HEK293T (cell line): ENCODE results near the gene CLEC2A.

Source experiments
- CTCF ChIA-PET: fragments of 350-600 bp; formaldehyde crosslinking; extraction: SDS; loops from one replicate; lab custom pipeline; 2021; ENCODE audit warnings: antibody characterized with exemption, inconsistent platforms; lab: Yijun Ruan, JAX
- POLR2A ChIA-PET: fragments of 350-600 bp; formaldehyde crosslinking; extraction: SDS; loops from one replicate; lab custom pipeline; 2020; ENCODE audit warnings: antibody characterized with exemption, inconsistent platforms; lab: Yijun Ruan, JAX
- DNase-seq: peaks from one replicate; pipeline ENCODE4 v3.0.0; 2012; ENCODE audit warnings: mixed read lengths; ENCODE audit errors: extremely low spot score
- ARNT ChIP-seq: fragments of 450-650 bp; IDR thresholded peaks from 2 replicates; pipeline ENCODE4 v1.6.1; 2017; ENCODE audit warnings: mild to moderate bottlenecking
- BHLHE40 ChIP-seq: fragments of 450-650 bp; IDR thresholded peaks from 2 replicates; pipeline ENCODE4 v1.6.1; 2016; ENCODE audit warnings: mild to moderate bottlenecking, moderate library complexity, borderline replicate concordance
- CTBP1 ChIP-seq: fragments of 450-650 bp; IDR thresholded peaks from 2 replicates; pipeline ENCODE4 v1.6.1; 2016; ENCODE audit warnings: borderline replicate concordance
- ELF4 ChIP-seq: fragments of 450-650 bp; IDR thresholded peaks from 2 replicates; pipeline ENCODE4 v1.6.1; 2017; ENCODE audit warnings: antibody characterized with exemption
- FOXA1 ChIP-seq: fragments of 450-650 bp; IDR thresholded peaks from 2 replicates; pipeline ENCODE4 v1.6.1; 2016; ENCODE audit warnings: mild to moderate bottlenecking
- FOXK2 ChIP-seq: fragments of 450-650 bp; IDR thresholded peaks from 2 replicates; pipeline ENCODE4 v1.6.1; 2016; ENCODE audit warnings: mild to moderate bottlenecking
- FOXM1 ChIP-seq: fragments of 450-650 bp; IDR thresholded peaks from 2 replicates; pipeline ENCODE4 v1.6.1; 2017; ENCODE audit warnings: mild to moderate bottlenecking, borderline replicate concordance
- HDGF ChIP-seq: fragments of 450-650 bp; IDR thresholded peaks from 2 replicates; pipeline ENCODE4 v1.6.1; 2017; ENCODE audit warnings: antibody characterized with exemption, borderline replicate concordance
- L3MBTL2 ChIP-seq: fragments of 450-650 bp; conservative IDR thresholded peaks from 2 replicates; pipeline ENCODE4 v1.6.1; 2016; ENCODE audit warnings: mild to moderate bottlenecking
- LEF1 ChIP-seq: fragments of 450-650 bp; IDR thresholded peaks from 2 replicates; pipeline ENCODE4 v1.6.1; 2017; ENCODE audit warnings: mild to moderate bottlenecking, borderline replicate concordance
- NFRKB ChIP-seq: fragments of 450-650 bp; IDR thresholded peaks from 2 replicates; pipeline ENCODE4 v1.6.1; 2016; ENCODE audit warnings: mild to moderate bottlenecking, moderate library complexity
- SP1 ChIP-seq: fragments of 450-650 bp; IDR thresholded peaks from 2 replicates; pipeline ENCODE4 v1.6.1; 2017
- SUZ12 ChIP-seq: fragments of 450-650 bp; IDR thresholded peaks from 2 replicates; pipeline ENCODE4 v1.6.1; 2016; ENCODE audit warnings: mild to moderate bottlenecking
- TARDBP ChIP-seq: fragments of 450-650 bp; IDR thresholded peaks from 2 replicates; pipeline ENCODE4 v1.6.1; 2016
- ZNF384 ChIP-seq: fragments of 450-650 bp; IDR thresholded peaks from 2 replicates; pipeline ENCODE4 v1.6.1; 2016
- TF ChIP-seq, protein P1 (sequence below): fragments of 450-650 bp; IDR thresholded peaks from 2 replicates; pipeline ENCODE4 v1.6.1; 2016

Gene CLEC2A

DNA sequence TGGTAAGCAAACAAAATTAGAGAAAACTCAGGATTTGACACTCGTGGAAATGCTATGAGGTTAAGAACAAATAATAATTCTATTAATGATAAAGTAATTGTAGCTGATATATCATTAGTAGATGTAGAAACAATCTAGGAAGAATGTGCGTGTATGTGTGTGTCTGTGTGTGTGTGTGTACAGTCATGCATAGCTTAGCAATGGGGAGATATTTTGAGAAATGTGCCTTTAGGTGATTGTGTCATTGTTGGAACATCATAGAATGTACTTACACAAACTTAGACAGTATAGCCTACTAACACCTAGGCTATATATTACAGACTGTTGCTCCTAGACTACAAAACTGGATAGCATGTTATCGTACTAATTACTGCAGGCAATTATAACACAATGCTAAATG lies 5.3 kb downstream of the CLEC2A start:
- ChIA-PET POLR2A (no interaction called here), CTCF (interaction anchor here (0.7 to 1.7 kb wide), 3 partner anchors 113 to 177 kb away, joined by 3 to 6 read pairs (median 3); no protein-coding TSS in a partner anchor)
- DNase-seq: no peak
- TF ChIP-seq BHLHE40: no peak
- no peak for TF ChIP-seq ARNT
- TF ChIP-seq TARDBP: no peak
- TF ChIP-seq LEF1: no peak
- no peak for TF ChIP-seq ZNF384
- TF ChIP-seq HDGF: no peak
- no peak for TF ChIP-seq SUZ12
- no peak for TF ChIP-seq SP1
- no peak for TF ChIP-seq NFRKB
- TF ChIP-seq FOXM1: no peak
- TF ChIP-seq, protein P1, sequence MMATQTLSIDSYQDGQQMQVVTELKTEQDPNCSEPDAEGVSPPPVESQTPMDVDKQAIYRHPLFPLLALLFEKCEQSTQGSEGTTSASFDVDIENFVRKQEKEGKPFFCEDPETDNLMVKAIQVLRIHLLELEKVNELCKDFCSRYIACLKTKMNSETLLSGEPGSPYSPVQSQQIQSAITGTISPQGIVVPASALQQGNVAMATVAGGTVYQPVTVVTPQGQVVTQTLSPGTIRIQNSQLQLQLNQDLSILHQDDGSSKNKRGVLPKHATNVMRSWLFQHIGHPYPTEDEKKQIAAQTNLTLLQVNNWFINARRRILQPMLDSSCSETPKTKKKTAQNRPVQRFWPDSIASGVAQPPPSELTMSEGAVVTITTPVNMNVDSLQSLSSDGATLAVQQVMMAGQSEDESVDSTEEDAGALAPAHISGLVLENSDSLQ: no peak

DNA sequence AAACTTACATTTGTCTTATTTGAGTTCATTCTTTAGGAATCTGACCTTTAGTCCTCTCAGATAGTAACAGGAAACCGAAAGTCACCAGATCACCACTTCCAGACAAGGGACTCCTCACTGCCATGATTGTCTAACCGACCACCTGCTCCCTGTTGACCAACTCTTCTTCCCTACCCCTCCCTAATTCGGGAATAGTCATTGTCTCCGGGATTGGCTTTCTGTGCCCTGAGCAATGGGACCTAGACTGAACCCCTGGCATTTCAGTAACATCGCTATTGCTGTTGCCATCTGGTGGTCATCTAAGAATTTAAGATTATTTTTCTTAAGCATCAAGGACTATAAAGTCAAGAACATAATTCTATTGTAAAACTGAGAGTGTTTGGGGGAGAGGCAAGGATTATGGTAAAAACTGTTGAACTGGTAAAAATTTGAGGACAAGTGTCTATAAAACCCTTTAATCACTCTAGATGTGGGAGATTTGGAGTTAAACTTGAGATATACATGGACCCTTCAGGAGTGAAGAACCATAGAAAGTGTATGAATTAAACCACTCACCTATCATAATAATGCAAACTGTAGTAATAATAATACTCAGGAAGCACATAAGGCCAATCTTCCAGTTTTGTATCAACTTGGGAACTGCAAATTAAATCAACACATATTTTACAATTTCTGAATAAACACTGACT lies 6.3 kb downstream of the CLEC2A start:
- no peak for TF ChIP-seq FOXK2
- no peak for TF ChIP-seq CTBP1
- no peak for TF ChIP-seq NFRKB
- TF ChIP-seq FOXM1: no peak
- TF ChIP-seq, protein P1: no peak
- TF ChIP-seq BHLHE40: no peak
- no peak for TF ChIP-seq TARDBP
- no peak for TF ChIP-seq HDGF
- TF ChIP-seq SUZ12: no peak
- ChIA-PET CTCF (interaction anchor here (0.6 to 0.7 kb wide), 2 partner anchors 117 to 750 kb away, joined by 3 to 4 read pairs; no protein-coding TSS in a partner anchor), POLR2A (no interaction called here)
- DNase-seq: peak; percentile 32

DNA sequence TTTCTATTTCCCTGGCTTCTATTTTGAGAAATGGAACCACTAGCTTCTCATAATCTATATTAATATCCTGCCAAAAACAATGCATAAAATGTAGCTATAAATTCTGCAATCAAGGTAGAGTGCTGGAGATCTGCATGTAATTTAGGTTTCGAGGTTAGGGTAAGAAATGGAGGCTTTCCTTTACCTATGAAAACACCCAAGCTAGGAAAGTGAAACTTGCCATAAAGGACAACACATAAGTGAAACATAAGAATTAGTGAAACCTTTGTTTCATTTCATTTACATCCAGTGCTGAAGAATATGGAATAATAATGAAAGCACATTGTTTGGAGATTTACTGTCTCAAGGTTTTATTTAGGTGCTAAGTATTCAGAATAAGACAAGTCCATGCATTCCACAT lies 9.7 kb downstream of the CLEC2A start:
- TF ChIP-seq CTBP1 (no peak), FOXK2 (no peak), NFRKB (no peak), LEF1 (no peak)
- ChIA-PET POLR2A (no interaction called here), CTCF (no interaction called here)
- DNase-seq: no peak

DNA sequence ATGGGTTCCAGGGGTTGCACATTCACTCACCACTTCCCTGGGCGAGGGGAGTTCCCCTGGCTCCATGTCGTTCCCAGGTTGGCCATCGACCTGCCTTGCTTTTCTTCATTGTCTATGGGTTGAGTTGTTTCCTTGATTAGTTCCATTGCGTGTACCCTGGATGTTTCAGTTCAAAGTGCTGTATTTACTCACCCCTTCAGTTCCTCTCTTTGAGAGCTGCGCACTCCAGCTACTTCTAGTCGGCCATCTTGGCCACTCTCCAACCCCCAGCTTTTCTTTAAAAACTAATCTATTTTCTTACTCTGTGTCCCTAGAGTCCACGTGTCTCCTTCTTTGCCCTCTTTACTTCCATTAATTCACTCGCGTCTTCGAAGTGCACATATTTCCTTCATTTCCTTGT lies 11.7 kb downstream of the CLEC2A start:
- CTCF ChIA-PET: interaction anchor here (1.5 kb wide), 1 partner anchor 105 kb away, joined by 3 read pairs; no protein-coding TSS in a partner anchor
- POLR2A ChIA-PET: no interaction called here
- TF ChIP-seq FOXA1 (no peak), ZNF384 (no peak), TARDBP (no peak), HDGF (no peak), ARNT (no peak), SP1 (no peak), CTBP1 (no peak), FOXM1 (no peak), FOXK2 (no peak), ELF4 (no peak), NFRKB (no peak), BHLHE40 (no peak), SUZ12 (no peak), LEF1 (no peak), L3MBTL2 (no peak)
- TF ChIP-seq, protein P1: no peak
- no peak for DNase-seq

DNA sequence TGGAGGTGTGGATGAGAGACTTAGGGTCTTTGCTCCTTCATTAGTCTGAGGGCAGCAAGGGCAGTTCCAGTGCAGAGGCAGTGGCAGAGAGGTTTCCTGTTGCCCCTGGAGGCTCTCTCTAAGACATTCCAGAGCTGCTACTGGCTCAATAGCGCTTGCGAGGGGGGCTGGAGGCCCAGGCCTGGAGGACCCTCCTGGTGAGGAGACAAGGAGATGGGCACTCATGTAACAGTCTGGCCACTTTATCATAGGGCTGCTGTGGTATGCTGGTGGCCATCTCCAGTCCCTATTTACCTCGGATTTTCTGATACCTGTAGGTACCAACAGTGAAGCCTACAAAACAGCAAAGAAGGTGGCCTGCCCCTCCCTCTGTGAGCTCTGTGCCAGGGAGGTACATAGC lies 12.7 kb downstream of the CLEC2A start:
- ChIA-PET POLR2A (no interaction called here), CTCF (interaction anchor here (1.5 kb wide), 1 partner anchor 104 kb away, joined by 3 read pairs; no protein-coding TSS in a partner anchor)
- TF ChIP-seq, protein P1: no peak
- TF ChIP-seq TARDBP (no peak), SP1 (no peak), SUZ12 (no peak), BHLHE40 (no peak), LEF1 (no peak), L3MBTL2 (no peak), CTBP1 (no peak), ZNF384 (no peak), FOXA1 (no peak), FOXK2 (no peak)
- no peak for DNase-seq

DNA sequence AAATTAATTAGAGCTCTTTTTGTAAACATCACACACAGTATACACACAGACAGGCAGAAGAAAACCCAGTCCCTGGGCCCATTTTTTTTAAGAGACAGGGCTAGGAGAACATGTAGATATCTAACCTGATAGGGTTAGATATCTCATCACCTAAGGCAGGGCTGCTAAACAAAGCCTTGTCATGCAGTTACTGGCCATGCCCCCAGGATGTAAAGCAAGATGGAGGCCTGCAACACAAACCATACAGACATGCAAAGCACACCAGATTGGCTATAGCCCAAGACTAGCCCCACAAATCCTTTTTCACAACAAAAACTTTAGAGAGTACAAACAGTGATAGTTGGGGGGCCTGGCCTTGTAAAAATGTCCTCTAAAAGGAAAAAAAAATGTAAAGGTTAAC lies 20.5 kb downstream of the CLEC2A start:
- ChIA-PET POLR2A (no interaction called here), CTCF (no interaction called here)
- TF ChIP-seq FOXA1 (no peak), SP1 (no peak), ARNT (no peak), NFRKB (no peak), LEF1 (no peak), CTBP1 (no peak), FOXK2 (no peak), FOXM1 (no peak)
- TF ChIP-seq, protein P1: no peak
- DNase-seq: no peak
